Fibroblast of lung (primary cell): Measurements from ENCODE around the gene CIDEC.
"Not testable (repeated sequence)": the region's sequence is repeated elsewhere in the genome, so short reads cannot be mapped to it uniquely, and the experiment has no call there.

Source experiments
- EZH2 ChIP-seq: IDR thresholded peaks from 2 replicates; pipeline ENCODE4 v1.5.1; 2012; ENCODE audit warnings: low read length, control low read depth, mild to moderate bottlenecking; ENCODE audit errors: missing control alignments
- TF ChIP-seq, protein P1 (sequence below), 2 donors: IDR thresholded peaks in 1 of 2; conservative IDR thresholded peaks in 1 of 2; 1 replicate in 1 of 2; 2 replicates in 1 of 2; pipeline ENCODE4 v1.5.1; 2011 to 2012; ENCODE audit warnings: low read length in 2 of 2, control low read depth in 1 of 2, inconsistent platforms in 1 of 2, low read depth in 1 of 2, mild to moderate bottlenecking in 1 of 2

DNA sequence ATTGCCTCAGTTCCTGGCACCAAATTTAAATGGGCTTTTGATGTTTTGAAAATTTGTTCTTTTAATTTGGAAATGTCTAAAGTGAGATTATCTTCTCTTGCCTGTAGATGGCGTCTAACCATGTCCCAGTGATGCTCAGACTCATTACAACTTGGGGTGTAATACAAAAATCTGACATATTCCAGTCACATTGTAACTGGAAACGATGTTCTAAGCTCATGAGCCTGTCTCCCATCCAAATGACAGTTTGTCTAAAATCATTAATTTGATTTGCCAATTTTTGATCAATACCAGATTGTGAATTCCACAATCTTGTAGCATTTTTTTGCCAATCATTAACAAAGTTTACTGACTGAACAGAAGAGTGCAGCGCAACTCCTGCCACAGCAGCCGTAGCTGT, 31.2 kb downstream of the CIDEC start:
- TF ChIP-seq, protein P1, sequence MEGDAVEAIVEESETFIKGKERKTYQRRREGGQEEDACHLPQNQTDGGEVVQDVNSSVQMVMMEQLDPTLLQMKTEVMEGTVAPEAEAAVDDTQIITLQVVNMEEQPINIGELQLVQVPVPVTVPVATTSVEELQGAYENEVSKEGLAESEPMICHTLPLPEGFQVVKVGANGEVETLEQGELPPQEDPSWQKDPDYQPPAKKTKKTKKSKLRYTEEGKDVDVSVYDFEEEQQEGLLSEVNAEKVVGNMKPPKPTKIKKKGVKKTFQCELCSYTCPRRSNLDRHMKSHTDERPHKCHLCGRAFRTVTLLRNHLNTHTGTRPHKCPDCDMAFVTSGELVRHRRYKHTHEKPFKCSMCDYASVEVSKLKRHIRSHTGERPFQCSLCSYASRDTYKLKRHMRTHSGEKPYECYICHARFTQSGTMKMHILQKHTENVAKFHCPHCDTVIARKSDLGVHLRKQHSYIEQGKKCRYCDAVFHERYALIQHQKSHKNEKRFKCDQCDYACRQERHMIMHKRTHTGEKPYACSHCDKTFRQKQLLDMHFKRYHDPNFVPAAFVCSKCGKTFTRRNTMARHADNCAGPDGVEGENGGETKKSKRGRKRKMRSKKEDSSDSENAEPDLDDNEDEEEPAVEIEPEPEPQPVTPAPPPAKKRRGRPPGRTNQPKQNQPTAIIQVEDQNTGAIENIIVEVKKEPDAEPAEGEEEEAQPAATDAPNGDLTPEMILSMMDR (conservative IDR thresholded peaks at IDR 0.05 in 1 of 2, IDR thresholded peaks at IDR 0.05 in 1 of 2; ENCODE audit: low read depth in 1 of 2, low read length in 2 of 2), result peak; percentile 31 to 48
- TF ChIP-seq EZH2, result not testable (repeated sequence)
